Aorta (tissue), 5 donors: Measurements from ENCODE around the gene LAMA1. TPM values are rescaled to one million over a fixed set of nuclear protein-coding genes. Genes with fewer than 3 reads are reported as not detected.
A peak's percentile ranks its signal among the peaks of the same experiment; 100 is the strongest.

ENCODE experiments used
- ATAC-seq: fragments of 200-7000 bp; cut with Tn5 transposase; one replicate; pipeline ENCODE4 v1.9.1; 2022; ENCODE audit warnings: moderate library complexity; ENCODE audit not compliant: low FRiP score
- DNase-seq, 2 donors: peaks; one replicate each; pipeline ENCODE4 v3.0.0-alpha.2; 2020
- H3K27ac ChIP-seq, 2 donors: one replicate each; pipeline ENCODE4 v1.5.1; 2013; ENCODE audit warnings: low read length in 2 of 2, mild to moderate bottlenecking in 2 of 2, moderate library complexity in 2 of 2, control low read depth in 1 of 2, inconsistent platforms in 1 of 2, low read depth in 1 of 2
- H3K27me3 ChIP-seq, 2 donors: one replicate each; pipeline ENCODE4 v1.6.1; 2013; ENCODE audit warnings: control low read depth in 1 of 2, low read length in 1 of 2, mild to moderate bottlenecking in 1 of 2, moderate library complexity in 1 of 2; ENCODE audit not compliant: insufficient read depth in 2 of 2, control insufficient read depth in 1 of 2
- H3K36me3 ChIP-seq, 2 donors: one replicate each; pipeline ENCODE4 v1.6.1; 2013; ENCODE audit warnings: control low read depth in 1 of 2, low read length in 1 of 2, mild to moderate bottlenecking in 1 of 2; ENCODE audit not compliant: insufficient read depth in 2 of 2, control insufficient read depth in 1 of 2
- H3K4me1 ChIP-seq, 2 donors: one replicate each; pipeline ENCODE4 v1.6.1; 2013; ENCODE audit warnings: low read length in 2 of 2, control low read depth in 1 of 2, mild to moderate bottlenecking in 1 of 2, moderate library complexity in 1 of 2; ENCODE audit not compliant: insufficient read depth in 2 of 2, control insufficient read depth in 1 of 2
- H3K4me3 ChIP-seq, 2 donors: one replicate each; pipeline ENCODE4 v1.5.1; 2013; ENCODE audit warnings: low read length in 2 of 2, control low read depth in 1 of 2, mild to moderate bottlenecking in 1 of 2
- H3K9me3 ChIP-seq: one replicate; pipeline ENCODE4 v1.6.1; 2013; ENCODE audit warnings: mild to moderate bottlenecking, low read length; ENCODE audit not compliant: control insufficient read depth
- WGBS, 2 donors: extraction: QIAGEN DNeasy Blood & Tissue Kit; methylation state at CpG; one replicate each; pipeline ENCODE4 v1.1.7; 2013; 5-methylcytosine and 5-hydroxymethylcytosine counted together
- intact Hi-C, 2 donors: fragments of 100-400 bp; cut with DNase I; formaldehyde crosslinking; loops; one replicate each; pipeline versions ENCODE4 v1.14.2 to v1.15.0; 2022
- polyA plus RNA-seq, 2 donors: library from polyadenylated mRNA; stranded (reverse); fragments of 200-250 nt; gene quantifications; one replicate each; pipeline ENCODE4 v1.2.3, GENCODE V29; 2013
- total RNA-seq, 2 donors: library from RNA; stranded (reverse); fragmentation: NEBNext Ultra II Directional; extraction: Animal tissue kit (Norgen Biotek cat#: 25700); gene quantifications; one replicate each; pipeline ENCODE4 v1.2.1, GENCODE V29; 2021
- donor health status: healthy with polysubstance abuse.
- donor health status: Bipolar disorder and iron deficiency.
- donor health status: DM: no; HTN: no; CAD: no.
- donor health status: DM: no; HTN: no; CAD: no.
- donor health status: DM: yes; HTN: yes; CAD: no.

LAMA1 gene
- total and polyA plus RNA-seq, 4 donors = 0.41 to 3.1 (median 0.78) TPM; not detected in 1

DNA sequence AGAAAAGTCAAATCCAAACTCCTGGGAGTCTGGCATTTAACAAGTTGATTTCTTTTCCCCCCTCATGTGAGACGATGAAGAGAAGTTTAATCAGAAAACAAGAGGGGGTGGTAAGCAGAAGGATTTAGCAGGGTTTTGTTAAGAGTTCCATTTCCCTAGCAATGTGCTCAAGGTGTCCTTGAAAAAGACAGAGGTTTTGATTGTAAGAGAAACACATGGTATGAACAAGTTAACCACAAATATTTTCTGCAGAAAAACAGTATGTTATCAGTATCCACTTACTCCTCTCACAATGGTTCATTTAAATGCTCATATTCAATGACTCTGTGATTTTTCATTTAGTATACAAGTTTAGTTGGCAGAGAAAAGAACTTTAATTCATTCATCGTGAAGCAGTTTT is 26.8 kb downstream of the LAMA1 start:
- 11 to 31% methylated on average over 2 of the region's 2 CpGs for WGBS, 2 donors
- Histone ChIP-seq H3K4me3 (no peak overlapping the region), H3K27ac (no peak overlapping the region), H3K9me3 (no peaks in the 10 kb centered on the region), H3K27me3 (no peaks in the 10 kb centered on the region), H3K4me1 (no peaks in the 10 kb centered on the region), H3K36me3 (no peaks in the 10 kb centered on the region)
- ATAC-seq (no peak), DNase-seq (no peak)
- intact Hi-C loops = no loop called here

GRCh38 chr18:7089369-7089768 is 28.2 kb downstream of the LAMA1 start:
- no peak overlapping the region for H3K27ac ChIP-seq
- no peaks in the 10 kb centered on the region for H3K36me3 ChIP-seq
- WGBS, 2 donors = 85 to 91% methylated on average over 8 of the region's 8 CpGs
- H3K9me3 ChIP-seq = no peaks in the 10 kb centered on the region
- H3K4me3 ChIP-seq = no peak overlapping the region
- intact Hi-C loops = no loop called here
- no peaks in the 10 kb centered on the region for H3K27me3 ChIP-seq
- H3K4me1 ChIP-seq = no peaks in the 10 kb centered on the region
- no peak for DNase-seq
- no peak for ATAC-seq

DNA sequence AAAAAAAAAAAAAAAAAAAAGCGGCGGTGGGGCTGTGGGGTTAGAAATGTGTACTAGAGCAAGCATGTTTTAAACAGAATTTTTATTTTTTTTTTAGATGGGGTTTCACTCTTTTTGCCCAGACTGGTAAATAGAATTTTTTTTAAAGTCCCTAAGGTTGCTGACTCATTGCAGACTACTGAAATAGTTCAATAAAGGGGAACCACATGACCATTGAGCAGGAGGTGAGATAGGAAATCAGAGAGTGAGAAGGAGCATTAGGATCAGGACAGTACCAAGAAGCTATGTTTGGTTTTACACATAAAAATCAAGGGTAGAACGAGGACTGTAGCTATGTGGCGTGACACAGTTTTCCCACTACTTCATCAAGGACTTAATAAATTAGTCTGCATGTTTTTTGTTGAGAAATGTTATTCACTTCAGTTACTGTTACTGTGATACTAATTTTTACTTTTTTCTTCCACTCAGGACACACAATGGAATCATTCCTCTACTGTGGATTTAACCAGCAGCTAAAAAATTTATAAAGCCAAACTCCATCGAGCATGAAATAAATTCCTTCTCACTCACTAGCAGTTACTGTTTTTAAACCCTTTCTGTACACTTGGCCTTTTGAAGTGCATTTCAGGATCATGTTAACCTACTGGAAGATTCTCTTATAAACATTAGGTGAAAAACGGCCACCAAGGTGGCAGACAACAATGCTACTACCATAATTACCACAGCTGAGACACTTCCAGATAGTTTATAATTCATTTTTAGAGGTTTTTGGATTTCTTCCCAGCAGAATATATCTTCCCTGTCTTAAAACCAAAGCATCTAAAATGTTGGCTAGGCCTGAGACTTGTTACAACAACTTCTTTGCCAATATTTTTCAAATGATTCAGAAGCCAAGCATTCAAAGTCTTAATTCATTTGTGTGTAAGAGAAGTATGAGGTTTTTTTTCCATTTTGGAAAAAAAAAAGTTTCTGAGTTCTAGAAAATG is 33.2 kb downstream of the LAMA1 start:
- Histone ChIP-seq H3K9me3 (no peaks in the 10 kb centered on the region), H3K36me3 (no peaks in the 10 kb centered on the region), H3K4me1 (no peaks in the 10 kb centered on the region), H3K27me3 (no peaks in the 10 kb centered on the region), H3K27ac (peak overlapping the region in 1 of 2 donors; percentile 60), H3K4me3 (no peak overlapping the region)
- ATAC-seq = peak; percentile 64
- intact Hi-C loops = no loop called here
- DNase-seq = no peak
- 32 to 39% methylated on average over 6 of the region's 6 CpGs for WGBS, 2 donors

DNA sequence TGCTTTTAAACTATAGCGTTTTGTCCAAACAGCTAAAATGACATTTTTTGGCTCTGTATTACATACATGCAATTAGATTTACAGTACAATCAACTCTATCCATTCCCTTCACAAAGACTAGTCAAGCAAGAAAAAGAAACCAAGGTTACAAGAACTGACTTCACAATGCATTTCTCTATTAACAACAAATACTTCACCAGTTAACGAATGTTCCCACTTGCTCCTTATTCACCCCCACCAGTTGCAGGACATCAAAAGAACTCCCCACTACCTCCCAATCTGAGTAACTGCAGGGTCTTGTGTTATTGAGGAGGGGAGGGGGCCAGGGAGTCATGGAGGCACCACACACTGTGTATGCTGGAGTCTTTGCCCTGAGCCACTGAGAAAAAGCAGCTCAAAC is 34.9 kb downstream of the LAMA1 start:
- no peak for DNase-seq
- 92 to 97% methylated on average over 2 of the region's 2 CpGs for WGBS, 2 donors
- ATAC-seq = no peak
- Histone ChIP-seq H3K4me1 (no peaks in the 10 kb centered on the region), H3K36me3 (no peaks in the 10 kb centered on the region), H3K4me3 (no peak overlapping the region), H3K9me3 (no peaks in the 10 kb centered on the region), H3K27ac (peak overlapping the region in 1 of 2 donors; percentile 19), H3K27me3 (no peaks in the 10 kb centered on the region)
- intact Hi-C loops = no loop called here

GRCh38 chr18:7079231-7079630 is 38.4 kb downstream of the LAMA1 start:
- WGBS, 2 donors = 75 to 86% methylated on average over 1 of the region's 1 CpG
- DNase-seq = no peak
- intact Hi-C loops = no loop called here

DNA sequence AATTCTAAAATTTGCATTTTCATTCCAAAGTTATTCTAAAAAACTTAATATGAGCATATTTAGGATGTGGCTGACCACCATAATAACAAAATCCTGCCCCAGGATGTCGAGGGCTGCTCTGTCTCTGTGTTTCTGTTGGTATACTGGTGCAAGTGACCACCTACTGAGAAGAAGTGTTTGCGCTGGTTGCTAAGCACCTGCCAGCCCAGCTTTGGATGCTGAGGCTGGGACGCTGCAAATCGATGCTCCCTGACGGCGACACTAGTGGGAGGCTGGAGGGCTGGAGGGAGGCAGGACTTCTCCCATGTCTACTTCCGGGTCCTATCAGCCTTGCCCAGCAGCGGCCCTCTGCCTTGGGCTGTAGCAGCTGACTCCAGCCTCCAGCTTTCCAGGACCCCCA is 45.0 kb downstream of the LAMA1 start:
- Histone ChIP-seq H3K9me3 (peaks cover 1% of the 10 kb centered on the region), H3K4me3 (no peak overlapping the region), H3K27me3 (no peaks in the 10 kb centered on the region), H3K36me3 (no peaks in the 10 kb centered on the region), H3K27ac (no peak overlapping the region), H3K4me1 (no peaks in the 10 kb centered on the region)
- intact Hi-C loops = no loop called here
- DNase-seq (no peak), ATAC-seq (no peak)
- WGBS, 2 donors = 76 to 79% methylated on average over 8 of the region's 8 CpGs

More at GRCh38 chr18:7079231-7079630, 38.4 kb downstream of the LAMA1 start:
- H3K4me3 ChIP-seq = no peak overlapping the region
- no peaks in the 10 kb centered on the region for H3K9me3 ChIP-seq
- H3K27ac ChIP-seq = no peak overlapping the region
- no peak for ATAC-seq
- H3K27me3 ChIP-seq = no peaks in the 10 kb centered on the region
- H3K36me3 ChIP-seq = no peaks in the 10 kb centered on the region
- H3K4me1 ChIP-seq = no peaks in the 10 kb centered on the region

DNA sequence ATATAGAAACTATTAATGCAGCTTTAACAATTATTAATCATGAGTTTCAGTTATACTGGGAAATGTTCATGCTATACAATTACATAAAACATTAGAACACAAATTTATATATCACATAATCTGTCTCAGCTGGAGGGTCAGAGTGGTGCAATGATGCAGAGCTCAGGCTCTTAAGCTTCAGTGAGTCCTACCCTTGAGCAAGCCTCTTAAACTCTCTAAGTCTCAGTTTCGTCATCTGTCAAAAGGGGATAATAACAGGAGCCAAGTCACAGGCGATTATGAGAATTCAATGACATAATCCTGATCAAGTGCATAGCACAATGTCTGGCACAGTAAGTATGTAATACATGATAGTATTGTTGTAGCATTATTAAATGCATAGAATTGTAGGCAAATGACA is 46.0 kb downstream of the LAMA1 start:
- whole genome bisulfite sequencing, 2 donors = 84 to 85% methylated on average over 2 of the region's 2 CpGs
- no peak for DNase-seq

GRCh38 chr18:7070466-7070865 is 47.1 kb downstream of the LAMA1 start:
- WGBS, 2 donors = 87 to 93% methylated on average over 2 of the region's 2 CpGs
- no peak overlapping the region for H3K27ac ChIP-seq
- no peak for DNase-seq

More for the DNA sequence above, 46.0 kb downstream of the LAMA1 start:
- peaks cover 1% of the 10 kb centered on the region for H3K9me3 ChIP-seq
- no peaks in the 10 kb centered on the region for H3K27me3 ChIP-seq
- no peak overlapping the region for H3K4me3 ChIP-seq
- no peak for ATAC-seq
- no peaks in the 10 kb centered on the region for H3K36me3 ChIP-seq
- intact Hi-C loops = no loop called here
- H3K27ac ChIP-seq = no peak overlapping the region
- no peaks in the 10 kb centered on the region for H3K4me1 ChIP-seq

More at GRCh38 chr18:7070466-7070865, 47.1 kb downstream of the LAMA1 start:
- ATAC-seq = no peak
- no peaks in the 10 kb centered on the region for H3K27me3 ChIP-seq
- H3K36me3 ChIP-seq = no peaks in the 10 kb centered on the region
- intact Hi-C loops = no loop called here
- peaks cover 1% of the 10 kb centered on the region for H3K9me3 ChIP-seq
- H3K4me1 ChIP-seq = no peaks in the 10 kb centered on the region
- no peak overlapping the region for H3K4me3 ChIP-seq
